ENCODE results near the gene NNMT.

GRCh38 chr11:114362958-114363357 lies 66.8 kb downstream of the NNMT start:
- TF ChIP-seq POLR2AphosphoS5 (IDR thresholded peaks at IDR 0.05; ENCODE audit: low read depth, low read length) (no peak), SIN3A (IDR thresholded peaks at IDR 0.05; ENCODE audit: borderline replicate concordance, insufficient read depth, low read length) (no peak), TAF1 (IDR thresholded peaks at IDR 0.05; ENCODE audit: borderline replicate concordance, insufficient read depth, low read length) (no peak), FOXP2 (optimal IDR thresholded peaks at IDR 0.05; ENCODE audit: borderline replicate concordance, extremely low read depth, extremely low read length, insufficient read depth) (no peak)

Measured in PFSK-1 (cell line).